GM21576 (cell line): ENCODE measurements around the gene RASAL2.

ENCODE experiments used
- ATAC-seq: cut with Tn5 transposase; IDR thresholded peaks from one replicate; pipeline ENCODE4 v1.9.1; 2021; ENCODE audit warnings: mild to moderate bottlenecking, moderate library complexity; ENCODE audit not compliant: unreplicated experiment

The RASAL2 gene

GRCh38 chr1:178528953-178529335 lies 435.0 kb downstream of the RASAL2 start:
- no peak for ATAC-seq

GRCh38 chr1:178529364-178530036 lies 435.6 kb downstream of the RASAL2 start:
- ATAC-seq = no peak

GRCh38 chr1:178530037-178530402 lies 436.1 kb downstream of the RASAL2 start:
- no peak for ATAC-seq

- ATAC-seq = no peak
These were observed 436.6 kb downstream of the RASAL2 start for GRCh38 chr1:178530502-178530901.

- no peak for ATAC-seq
These were observed 438.0 kb downstream of the RASAL2 start for GRCh38 chr1:178531887-178532286.

- ATAC-seq = peak; percentile 83
These were observed 438.5 kb downstream of the RASAL2 start for GRCh38 chr1:178532392-178532791.

- no peak for ATAC-seq
These were observed 439.4 kb downstream of the RASAL2 start for GRCh38 chr1:178533121-178533946.
